ENCODE results near the gene PRICKLE1.

The PRICKLE1 gene

DNA sequence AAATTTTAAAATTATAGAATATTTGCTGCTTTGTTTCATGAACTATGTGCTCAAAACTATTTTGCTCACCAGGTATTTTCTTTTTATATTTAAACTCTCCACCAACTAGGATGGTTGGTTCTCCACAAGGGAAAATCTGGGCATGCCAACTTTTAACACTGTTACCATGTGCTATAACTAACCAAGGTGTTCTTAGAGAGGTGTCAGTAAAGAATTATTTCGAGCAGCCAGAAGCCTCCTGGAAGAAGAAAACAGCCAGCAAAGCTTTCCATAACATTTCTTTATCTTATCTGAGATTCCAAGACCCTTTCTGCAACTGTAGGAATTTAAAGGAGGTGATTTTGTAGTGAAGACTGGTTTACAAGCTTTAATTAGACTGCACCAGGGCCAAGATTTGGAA, 97.3 kb downstream of the PRICKLE1 start:
- DNase-seq (ENCODE audit: low read depth in 3 of 3): no peak

DNA sequence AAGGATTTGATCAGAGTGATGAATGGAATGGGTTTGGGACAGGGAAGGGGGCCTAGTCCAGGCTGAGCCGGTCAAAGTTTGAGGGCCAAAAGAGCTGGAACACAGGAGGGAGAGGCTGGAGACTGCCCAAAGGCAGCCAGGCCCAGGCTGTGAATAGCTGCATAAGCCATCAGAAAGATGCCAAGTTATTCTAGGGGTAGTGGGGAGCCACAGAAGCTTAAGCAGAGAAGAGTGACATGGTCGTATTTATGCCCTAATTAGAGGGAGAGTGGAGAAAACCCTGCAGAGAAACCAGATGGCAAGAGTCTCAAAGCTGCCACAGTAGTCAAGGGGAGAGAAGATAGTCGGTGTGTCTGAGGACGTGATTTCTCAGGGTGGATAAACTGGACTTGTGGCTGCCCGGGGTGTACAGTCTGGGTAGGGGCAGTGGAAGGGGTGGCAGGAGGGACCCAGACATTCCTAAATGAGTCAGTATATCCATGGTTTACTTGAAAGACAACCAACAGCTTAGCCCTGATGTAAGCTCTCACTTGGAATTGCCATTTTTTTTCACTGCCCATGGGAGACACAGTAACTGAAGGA, 99.2 kb downstream of the PRICKLE1 start:
- no peak for DNase-seq (ENCODE audit: low read depth in 3 of 3)

DNA sequence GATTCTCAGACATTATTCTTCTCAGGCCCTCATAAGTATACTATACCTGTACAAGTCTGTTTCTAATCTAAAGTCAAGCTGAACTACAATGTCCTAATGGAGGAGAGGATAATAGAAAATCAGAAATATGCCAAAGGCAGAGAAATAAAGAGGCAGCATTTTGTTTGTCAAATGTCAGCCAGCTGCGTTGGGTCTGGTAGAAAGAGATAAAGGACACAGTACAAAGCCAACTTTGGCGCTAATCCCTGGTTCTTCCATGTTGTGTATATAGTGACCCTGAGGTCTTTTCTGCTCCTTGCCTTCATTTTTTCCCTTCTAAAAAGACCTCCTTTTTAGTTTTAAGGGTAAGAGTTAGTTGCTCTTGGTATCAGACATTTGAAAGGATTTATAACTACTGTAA, 103.1 kb downstream of the PRICKLE1 start:
- no peak for DNase-seq (ENCODE audit: low read depth in 3 of 3)

DNA sequence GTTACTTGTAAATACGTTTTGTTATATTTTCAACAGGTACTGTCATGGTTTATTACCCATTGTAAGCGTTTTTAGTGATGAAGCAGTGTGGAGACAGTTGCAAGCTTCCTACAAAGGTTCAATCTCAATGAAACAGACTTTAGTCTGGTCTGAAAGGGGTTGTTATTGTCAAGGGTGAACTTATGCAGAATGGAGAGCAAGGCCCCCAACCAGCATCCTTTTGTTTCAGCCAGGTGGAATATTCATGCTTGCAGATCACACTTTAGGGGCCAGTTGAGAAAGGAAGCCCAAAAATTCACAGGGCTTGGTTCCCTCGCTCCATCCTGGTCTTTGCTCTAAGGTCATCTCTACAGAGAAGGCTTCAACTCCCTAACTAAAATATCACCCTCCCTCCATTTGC, 103.7 kb downstream of the PRICKLE1 start:
- no peak for DNase-seq (ENCODE audit: low read depth in 3 of 3)

DNA sequence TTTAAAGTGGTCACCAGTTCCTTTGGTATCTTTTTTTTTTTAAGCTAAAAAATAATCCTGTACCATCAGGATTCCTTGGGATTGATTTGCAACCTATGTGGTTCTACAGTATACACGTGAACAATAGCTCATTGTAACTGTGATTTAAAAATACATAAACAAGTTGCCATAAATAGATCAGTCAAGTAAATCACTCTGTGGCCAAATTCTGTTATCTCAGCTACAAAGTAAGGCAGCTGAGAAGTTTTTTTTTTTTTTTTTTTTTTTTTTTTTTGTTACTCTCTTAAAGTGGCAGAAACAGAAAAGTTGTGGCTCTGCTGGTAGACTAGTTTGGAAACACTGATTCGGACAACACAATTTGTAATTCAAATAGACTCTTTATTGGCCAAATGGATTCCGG, 104.5 kb downstream of the PRICKLE1 start:
- DNase-seq (ENCODE audit: low read depth in 3 of 3): no peak

DNA sequence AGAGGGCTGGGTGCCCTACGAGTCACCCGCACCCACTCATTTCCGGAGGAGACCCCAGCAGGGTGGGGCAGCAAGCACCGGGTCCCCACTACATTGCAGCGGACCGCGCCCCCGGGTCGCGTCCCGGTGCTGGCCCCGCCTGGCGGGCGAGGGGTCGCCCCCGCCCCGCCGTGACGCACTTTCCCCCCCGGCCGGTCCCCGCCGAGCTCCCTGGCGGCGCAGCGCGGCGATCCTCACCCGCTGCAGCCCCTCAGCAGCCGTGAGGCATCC, 106.1 kb downstream of the PRICKLE1 start:
- no peak for DNase-seq (ENCODE audit: low read depth in 3 of 3)

DNA sequence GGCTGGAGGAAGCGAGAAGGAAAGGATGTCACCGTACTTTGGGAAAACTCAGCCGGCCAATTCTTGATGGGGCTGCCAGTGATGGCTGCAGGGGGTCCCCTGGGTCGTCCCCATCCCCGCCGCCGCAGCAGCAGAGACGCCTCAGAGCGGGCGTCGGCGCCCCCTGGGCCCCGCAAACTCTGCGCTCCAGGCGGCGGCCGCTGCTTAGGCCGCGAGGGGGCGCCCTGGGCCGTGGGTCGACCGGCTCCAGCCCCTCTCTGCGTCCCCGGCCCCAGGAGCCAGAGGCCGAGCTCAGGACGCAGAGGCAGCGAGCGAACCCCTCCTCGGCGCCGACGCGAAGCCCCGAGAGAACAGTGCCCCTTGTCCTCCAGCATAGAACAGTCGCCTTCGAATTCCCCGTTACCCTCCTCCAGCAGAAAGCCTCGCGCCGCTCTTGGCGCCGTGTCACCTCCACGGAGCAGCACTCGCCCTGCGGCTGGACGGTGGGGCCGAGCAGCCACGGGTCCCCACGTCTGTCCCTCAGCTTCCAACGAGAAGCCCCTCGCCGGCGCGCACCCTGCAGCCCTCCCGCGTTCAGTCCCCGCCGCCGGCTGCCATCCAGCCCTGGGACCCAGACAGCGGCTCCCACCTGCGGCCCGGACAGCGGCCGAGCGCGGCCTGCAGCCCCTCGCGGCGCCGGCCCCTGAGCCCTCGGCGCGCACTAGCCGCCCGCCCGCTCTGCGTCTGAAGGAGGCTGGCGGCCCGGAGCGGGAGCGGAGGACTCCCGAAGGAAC, 106.6 kb downstream of the PRICKLE1 start:
- peak in 2 of 3 donors; percentile 27 to 57 for DNase-seq (ENCODE audit: low read depth in 3 of 3)

DNA sequence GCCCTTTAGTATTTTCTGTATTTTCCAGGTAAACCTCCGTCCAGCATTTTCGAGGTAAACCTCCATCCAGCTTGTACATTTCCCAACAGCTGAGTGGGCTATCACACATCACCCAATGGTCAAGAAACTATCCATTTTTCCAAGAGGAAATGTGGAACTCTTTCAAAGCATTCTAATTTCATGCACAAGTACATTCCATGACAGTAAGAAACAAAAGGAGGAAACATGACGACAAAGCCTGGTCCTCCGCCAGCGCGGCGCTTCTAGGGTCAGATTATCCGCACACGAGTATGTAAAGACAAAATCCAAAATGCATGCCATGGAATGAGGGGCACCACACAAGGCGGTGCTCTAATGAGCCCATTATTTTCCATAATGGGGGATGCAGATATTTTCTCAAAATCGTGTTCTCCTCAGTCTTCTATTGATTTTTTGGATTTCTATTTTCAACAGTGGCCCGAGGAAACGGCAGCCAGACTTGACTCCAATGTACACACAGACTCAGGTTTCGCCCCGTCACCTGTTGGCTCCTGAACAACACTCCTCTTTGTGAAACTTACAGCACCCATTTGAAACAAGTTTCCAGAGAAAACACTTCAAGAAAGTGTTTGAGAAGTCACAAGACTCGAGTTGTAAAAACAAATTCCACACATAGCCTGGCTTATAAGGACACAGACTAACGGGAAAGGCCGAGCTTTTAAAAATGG, 107.4 kb downstream of the PRICKLE1 start:
- DNase-seq (ENCODE audit: low read depth in 3 of 3): no peak

DNA sequence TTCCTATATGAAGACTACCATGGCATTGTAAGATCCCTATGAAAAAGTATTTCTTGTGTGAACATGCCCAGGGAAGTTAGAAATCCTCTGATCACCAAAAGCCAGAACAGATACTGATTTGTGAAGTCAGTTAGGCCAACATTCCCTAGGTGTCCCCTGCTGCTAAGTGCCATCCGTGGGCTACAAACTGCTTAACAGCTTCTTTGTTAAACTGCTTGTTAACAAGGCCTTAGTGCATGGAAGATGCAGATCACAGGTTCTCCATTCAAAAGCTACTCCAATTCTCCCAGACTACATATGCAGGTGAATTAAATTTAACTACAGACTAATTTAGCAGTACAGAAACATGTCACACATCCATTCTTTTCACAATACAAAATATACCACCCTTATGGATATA, 108.2 kb downstream of the PRICKLE1 start:
- DNase-seq (ENCODE audit: low read depth in 3 of 3): no peak

DNA sequence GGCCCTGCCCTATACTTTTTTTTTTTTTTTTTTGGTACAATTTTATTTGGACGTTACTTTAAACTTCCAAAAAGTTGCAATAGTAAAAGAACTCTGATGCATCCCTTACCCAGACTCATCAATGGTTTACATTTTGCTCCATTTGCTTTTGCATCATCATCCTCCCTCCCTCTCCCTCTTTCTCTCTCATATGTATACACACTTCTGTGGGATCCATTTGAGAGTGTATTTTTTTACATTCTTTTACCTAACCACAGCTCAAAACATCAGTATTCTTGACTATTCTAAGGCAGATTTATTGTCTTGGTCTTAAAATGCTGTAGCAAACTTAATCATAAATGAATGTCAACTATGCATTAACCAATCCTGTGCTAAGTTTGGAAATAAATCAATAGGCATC, 111.6 kb downstream of the PRICKLE1 start:
- no peak for DNase-seq (ENCODE audit: low read depth in 3 of 3)

DNA sequence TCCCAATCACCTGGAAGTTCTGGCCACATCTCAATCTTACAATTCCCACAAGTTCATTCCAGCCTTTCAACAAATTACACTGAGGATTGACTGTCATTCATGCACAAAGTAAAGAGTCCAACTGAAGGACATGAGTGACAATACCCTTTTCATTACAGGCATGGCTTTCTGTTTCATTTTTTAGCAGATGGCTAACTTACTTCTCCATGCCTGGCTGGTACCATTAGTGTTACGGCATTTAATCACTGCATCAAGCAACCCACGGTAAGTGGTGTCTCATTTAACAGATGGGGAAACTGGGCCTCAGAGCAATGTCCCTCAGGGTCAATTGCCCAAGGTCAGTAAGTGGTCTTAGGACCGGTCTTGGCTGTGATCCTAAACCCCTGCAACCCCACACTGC, 114.4 kb downstream of the PRICKLE1 start:
- DNase-seq (ENCODE audit: low read depth in 3 of 3): no peak

DNA sequence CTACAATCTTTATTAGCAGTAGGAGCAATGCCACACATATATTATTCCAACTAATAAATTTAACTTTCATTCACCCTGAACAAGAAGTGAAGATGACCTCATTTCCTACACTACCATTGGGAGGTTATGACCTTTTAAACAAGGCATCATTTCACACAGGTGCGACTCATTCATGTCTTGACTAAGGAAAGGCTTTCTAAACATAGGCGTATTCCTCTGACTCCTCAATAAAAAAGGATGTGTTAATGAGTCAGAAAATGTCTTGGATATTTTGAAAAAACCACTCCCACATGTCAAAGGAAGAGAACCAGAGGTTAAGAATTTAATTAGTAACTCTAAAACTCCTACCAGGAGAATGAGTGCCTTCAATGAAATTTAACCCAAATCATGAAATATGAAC, 115.2 kb downstream of the PRICKLE1 start:
- no peak for DNase-seq (ENCODE audit: low read depth in 3 of 3)

DNA sequence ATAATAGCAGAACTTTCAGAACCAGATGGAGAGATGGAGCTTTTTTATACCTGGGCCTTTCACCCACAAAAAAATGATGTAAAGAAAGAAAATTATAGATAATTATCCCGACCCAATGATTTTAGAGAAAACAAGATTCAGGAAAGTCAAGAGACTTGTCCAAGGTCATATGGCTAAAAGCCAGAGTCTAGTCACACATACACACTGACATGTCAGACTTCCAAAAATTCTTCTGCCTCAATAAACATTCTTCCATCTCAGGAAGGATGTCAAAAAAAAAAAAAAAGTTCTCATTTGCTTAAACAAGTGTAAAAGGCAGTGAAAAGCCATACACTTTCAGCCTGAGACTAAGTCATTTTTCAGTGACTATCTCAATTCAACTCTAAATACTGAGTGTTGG, 116.0 kb downstream of the PRICKLE1 start:
- DNase-seq (ENCODE audit: low read depth in 3 of 3): no peak

DNA sequence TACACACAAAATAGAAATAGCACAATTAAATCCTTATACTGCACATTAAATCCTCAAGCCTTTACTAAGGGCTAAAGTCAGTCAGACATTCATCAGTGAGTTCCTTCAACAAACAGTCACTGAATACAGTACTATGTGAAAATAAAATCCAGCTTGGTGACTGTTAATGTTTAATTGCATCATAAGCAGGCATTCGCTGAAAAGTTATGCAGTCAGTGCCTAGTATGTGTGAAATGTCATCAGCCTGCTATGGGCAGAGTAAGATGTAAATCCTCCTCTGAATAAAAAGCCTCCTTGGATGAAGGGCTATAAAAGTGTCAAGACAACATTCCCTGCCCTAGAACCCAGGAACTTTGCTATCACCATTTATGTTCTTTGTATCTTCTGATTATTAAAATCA, 116.4 kb downstream of the PRICKLE1 start:
- DNase-seq (ENCODE audit: low read depth in 3 of 3): no peak

DNA sequence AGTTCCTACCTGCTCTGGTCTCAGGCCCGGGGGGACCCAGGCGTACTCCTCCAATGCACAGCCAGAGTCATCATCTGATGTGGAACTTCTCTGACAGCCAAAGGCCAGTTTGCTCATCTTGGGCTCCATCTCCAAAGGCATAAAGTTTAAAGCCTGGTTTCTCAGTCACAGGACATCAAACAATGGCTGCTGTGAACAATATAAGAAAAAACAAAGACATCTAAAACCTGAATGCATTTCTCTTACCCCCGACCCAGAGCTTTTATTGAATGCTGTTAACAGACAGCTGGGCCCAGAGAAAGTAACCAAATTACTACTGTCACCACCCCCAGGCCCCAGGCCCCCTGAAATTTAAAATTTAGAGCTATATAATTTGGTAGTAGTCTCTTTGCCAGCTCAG, 117.2 kb downstream of the PRICKLE1 start:
- DNase-seq (ENCODE audit: low read depth in 3 of 3): no peak

DNA sequence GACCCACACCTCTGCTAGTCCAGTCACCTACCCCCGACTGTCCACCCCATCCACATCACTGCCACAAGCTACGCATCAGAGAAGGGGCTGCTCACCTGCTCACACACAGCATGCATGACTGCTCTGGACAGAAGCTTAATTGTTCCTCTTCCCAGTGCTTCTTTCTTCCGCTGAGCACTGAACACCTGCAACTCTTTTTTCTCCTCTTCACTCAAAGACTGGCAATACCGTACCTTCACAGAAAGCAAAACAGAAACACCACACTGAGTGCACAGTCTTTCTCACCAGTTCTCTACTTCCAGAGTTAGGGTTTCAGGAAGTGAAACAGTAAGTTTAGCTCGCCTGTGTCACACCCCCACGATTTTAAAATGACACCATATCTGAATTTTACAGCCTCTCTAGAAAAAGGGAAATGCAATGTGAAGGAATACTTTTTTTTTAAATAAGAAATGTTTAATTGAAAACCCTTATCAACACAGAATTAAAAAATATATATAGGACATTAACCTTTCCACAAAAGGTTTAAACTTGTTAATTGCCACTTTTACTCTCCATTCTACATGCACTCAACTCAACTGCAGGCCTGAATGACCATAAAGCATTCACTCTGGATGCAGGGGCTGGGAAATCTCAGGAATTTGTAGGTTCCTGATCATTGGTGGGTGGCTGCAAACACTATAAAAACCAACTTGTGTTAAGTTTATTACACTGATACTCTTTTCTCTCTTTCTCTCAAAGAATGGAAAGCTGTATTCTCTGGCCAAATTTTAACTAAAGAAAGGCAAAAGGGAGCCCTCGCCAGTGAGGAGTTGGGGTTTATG, 120.0 kb downstream of the PRICKLE1 start:
- DNase-seq (ENCODE audit: low read depth in 3 of 3): no peak

DNA sequence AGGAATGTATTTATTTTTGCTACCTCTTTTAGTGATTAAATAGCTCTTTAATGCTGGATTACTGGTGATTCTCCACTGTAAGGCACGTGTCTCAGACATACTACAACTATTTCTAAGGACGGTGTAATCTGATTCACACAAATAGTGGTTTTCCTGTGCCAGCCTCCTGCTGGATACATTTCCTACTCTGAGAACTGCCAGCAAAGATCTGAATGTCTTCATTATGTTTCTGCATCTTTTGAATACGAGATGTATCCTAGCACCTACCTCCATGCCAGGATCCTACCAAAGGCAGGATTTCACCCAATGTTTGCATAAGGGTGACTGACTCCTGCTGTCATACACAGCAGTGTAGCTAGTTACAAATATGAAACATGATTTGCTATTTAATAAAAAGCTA, 120.6 kb downstream of the PRICKLE1 start:
- no peak for DNase-seq (ENCODE audit: low read depth in 3 of 3)

DNA sequence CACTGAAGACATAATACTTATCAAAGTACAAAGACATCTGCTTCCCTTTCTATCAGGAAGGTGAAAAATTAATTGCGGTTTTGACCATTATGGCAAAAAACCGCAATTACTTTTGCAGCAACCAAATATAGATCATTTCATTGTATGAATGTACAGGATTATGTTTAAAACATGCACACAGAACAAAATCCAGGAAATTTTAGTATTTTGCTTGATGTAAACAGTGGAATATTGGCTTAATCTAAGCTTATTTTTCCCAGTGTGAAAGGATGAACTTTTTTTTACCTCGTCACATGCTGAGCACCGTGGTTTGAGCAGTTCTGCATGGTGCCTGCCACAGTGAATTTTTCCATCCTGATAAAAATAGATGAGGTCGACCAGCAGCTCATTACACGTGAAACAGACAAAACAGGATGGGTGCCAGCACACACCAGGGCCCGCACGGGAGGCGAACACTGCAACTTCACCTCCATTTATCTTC, 121.2 kb downstream of the PRICKLE1 start:
- no peak for DNase-seq (ENCODE audit: low read depth in 3 of 3)

DNA sequence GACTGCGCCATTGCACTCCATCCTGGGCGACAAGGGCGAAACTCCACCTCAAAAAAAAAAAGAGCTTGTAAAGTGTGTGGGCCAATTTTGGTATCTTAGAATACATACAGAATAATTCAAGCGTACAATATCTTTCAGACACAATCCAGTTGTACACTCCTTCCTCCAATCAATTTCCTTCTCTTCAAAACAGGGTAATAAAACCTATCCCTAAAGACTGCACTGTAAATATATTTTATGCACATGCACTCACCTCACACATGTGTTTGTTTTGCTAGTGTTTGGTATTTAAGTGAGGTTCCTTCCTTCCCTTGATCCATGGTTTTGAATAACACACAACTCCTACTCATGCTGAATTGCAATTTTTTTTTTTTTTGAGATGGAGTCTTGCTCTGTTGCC, 125.9 kb downstream of the PRICKLE1 start:
- DNase-seq (ENCODE audit: low read depth in 3 of 3): no peak

DNA sequence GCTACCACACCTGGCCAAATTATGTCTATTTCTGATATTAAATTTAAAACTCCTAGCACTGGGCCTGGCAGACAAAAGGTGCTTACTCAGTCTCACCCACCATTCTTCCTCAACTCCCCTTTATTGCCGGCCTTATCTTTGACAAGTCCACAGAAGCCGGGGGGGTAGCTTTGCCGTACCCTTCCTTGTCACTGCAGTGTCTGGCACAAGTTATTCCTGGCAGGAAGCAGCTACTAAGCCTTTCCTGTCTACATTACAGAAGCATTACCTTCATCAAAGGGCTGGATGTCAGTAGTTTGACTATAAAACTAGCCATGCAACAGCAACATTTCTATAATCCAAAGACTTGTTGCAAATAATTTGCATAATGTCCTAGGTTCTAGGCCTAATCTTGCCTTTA, 127.1 kb downstream of the PRICKLE1 start:
- no peak for DNase-seq (ENCODE audit: low read depth in 3 of 3)

DNA sequence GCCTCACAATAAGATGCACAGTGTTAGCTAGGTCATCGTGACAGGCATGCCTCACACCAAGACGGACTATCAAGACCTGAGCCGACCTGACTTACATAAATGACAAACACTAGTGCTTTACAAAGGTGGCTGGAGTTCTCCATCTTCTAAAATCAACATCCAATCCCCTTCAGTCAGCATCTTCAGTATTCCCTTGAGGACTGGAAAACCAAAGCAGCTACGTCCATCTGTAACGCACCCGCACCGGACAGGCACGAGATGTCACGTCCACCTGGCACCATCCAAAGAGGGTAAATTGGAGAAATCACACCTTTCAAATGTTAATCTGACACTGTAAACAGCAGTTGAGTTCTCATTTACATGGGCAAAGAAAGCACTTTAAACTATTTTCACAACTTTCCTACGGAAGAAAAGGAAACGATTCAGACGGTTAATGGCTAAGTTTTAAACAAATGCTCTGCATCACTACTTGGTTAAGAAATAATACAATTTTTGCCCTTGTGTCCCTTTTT, 130.2 kb downstream of the PRICKLE1 start:
- DNase-seq (ENCODE audit: low read depth in 3 of 3): no peak

DNA sequence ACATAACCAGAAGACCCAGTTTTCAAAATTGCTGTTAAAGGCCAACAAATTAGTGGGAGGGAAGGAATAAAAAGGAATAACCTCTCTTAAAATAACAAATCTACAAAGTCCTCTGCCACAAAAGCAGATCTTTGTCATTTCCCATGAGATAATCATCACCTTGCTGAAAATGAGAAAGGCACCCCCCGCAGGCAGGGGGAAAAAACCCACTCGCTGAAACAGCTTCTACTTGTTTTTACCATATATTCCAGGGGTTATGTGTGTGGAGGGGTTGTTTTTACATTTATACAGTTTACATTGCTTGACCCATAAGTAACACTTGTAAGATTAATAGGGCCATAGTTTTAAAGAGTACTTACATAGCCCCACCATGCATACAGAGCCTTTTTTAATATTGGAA, 131.0 kb downstream of the PRICKLE1 start:
- no peak for DNase-seq (ENCODE audit: low read depth in 3 of 3)
